ENCODE measurements around the gene RNASE7. TPM values are rescaled to one million over a fixed set of nuclear protein-coding genes. Genes with fewer than 3 reads are reported as not detected.

The RNASE7 gene
- total RNA-seq, 1 donor, result not detected

DNA sequence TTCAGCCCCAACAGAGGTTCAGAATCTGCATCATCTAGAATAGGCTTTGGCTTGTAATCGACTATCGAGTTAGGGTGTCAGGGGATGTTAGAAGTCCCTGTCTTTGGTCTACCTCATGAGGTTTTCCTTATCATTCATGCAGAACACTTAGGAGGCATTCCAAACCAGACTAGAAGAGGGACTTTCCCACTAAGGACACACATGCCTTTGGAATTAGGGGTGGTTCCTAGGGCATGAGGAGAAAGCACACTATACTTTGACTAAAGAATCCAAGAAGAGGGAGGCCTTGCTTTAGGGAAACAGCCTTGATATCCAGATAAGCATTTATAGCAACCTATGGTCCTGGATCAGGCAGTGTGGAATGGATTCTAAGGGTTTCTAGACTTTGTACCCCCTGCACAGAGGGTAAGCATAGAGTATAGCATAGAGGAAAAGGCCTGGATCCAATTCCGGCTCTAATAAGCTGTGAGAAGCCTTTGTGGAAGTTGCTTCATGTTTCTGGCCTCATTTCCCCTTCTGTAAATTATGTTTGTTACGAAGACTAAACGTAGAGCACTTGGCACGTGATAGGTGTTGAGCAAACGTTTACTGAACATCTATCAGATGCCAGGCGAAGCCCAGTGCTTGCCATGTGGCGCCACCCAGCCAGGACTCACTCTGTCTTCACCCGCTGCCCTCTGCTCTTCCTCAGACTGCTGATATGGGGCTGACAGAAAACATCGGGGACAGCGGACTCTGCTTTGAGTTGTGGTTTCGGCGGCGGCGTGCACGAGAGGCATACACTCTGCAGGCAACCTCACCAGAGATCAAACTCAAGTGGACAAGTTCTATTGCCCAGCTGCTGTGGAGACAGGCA is 43.1 kb downstream of the RNASE7 start:
- DNase-seq (ENCODE audit: low read depth in 2 of 3, low spot score in 2 of 3), result no peak

DNA sequence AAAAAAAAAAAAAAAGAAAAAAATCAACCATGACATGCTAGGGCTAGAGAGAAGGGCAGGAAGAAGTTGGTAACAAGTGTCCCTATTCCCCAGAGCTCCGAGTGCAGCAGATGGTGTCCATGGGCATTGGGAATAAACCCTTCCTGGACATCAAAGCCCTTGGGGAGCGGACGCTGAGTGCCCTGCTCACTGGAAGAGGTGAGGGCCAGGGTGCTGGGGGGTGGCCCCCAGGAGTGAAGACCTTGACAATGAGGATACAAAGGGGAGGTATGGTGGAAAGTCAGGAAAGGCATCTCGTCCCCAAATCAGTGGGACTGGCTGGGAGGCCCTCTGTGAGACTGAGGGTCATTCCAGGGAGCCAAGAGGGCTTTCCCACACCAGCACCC is 44.7 kb downstream of the RNASE7 start:
- no peak for DNase-seq (ENCODE audit: low read depth in 2 of 3, low spot score in 2 of 3)

DNA sequence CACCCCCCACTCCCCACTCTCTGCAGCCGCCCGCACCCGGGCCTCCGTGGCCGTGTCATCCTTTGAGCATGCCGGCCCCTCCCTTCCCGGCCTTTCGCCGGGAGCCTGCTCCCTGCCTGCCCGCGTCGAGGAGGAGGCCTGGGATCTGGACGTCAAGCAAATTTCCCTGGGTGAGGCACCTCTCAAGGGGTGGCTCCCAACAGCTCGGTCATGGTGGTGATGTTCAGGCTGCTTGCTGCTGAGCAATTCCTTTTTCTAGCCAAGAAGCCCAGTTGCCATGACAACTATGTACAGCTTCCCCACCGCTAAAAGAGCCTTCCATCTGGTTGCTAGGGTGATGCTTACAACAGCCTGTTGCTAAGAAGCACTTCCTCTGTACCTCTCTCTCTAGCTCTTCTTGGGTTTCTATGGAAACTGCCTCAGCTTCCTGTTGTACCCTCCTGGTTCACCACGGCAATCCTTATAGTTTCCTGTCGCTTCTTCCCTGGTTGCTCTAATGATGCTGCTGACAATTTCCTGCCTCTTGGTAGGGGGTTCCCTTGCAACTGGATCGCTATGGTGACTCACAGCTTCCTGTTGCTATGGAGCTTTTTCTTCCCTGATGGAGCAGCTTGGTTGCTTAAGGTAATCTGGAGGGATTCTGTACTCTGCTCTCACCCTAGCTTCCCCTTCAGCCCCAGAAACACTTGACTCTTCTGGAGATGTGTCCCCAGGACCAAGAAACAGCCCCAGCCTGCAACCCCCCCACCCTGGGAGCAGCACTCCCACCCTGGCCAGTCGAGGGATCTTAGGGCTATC is 45.3 kb downstream of the RNASE7 start:
- DNase-seq (ENCODE audit: low read depth in 2 of 3, low spot score in 2 of 3), result peak; percentile 76 to 96 (median 95)

DNA sequence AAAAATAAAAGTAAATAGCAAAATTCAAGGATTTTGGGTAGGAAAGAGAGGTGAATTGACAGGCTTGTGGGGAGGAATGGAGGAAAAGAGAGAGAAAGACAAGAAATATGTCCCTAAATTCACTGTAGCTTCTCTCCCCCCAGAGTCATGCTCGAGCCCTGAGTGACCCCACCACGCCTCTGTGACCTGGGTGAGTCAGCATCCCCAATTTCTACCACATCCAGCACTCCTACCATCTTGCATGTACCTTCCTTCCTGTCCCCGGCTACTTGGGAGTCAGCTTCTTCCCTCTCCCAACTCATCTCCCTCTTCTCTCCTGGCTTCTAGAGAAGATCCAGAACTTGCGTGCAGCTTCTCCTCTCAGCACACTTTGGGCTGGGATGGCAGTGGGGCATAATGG is 46.5 kb downstream of the RNASE7 start:
- no peak for DNase-seq (ENCODE audit: low read depth in 2 of 3, low spot score in 2 of 3)

DNA sequence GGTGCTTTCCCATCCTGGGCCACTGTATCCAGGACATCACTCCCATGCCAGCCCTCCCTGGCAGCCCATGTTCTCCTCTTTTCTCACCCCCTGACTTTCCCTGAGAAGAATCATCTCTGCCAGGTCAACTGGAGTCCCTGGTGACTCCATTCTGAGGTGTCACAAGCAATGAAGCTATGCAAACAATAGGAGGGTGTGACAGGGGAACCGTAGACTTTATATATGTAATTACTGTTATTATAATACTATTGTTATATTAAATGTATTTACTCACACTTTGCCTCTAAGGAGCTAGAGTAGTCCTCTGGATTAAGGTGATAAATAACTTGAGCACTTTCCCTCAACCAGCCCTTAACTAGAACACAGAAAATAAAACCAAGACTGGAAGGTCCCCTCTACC is 47.1 kb downstream of the RNASE7 start:
- DNase-seq (ENCODE audit: low read depth in 2 of 3, low spot score in 2 of 3), result no peak

DNA sequence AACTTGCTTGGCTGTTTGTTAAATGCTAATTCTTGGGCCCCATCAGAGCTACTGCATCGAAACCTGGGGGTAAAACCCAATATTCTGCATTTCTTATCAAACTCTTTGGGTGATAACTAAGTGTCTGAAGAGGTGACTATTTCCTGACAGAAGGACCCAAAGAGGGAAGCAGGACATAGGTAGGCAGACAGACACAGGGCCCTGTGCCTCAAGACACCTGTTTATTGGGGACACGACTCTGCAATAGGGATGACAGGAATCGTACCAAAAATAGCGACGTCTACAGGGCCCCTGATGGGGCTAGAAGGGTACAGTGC is 47.7 kb downstream of the RNASE7 start:
- DNase-seq (ENCODE audit: low read depth in 2 of 3, low spot score in 2 of 3), result no peak

DNA sequence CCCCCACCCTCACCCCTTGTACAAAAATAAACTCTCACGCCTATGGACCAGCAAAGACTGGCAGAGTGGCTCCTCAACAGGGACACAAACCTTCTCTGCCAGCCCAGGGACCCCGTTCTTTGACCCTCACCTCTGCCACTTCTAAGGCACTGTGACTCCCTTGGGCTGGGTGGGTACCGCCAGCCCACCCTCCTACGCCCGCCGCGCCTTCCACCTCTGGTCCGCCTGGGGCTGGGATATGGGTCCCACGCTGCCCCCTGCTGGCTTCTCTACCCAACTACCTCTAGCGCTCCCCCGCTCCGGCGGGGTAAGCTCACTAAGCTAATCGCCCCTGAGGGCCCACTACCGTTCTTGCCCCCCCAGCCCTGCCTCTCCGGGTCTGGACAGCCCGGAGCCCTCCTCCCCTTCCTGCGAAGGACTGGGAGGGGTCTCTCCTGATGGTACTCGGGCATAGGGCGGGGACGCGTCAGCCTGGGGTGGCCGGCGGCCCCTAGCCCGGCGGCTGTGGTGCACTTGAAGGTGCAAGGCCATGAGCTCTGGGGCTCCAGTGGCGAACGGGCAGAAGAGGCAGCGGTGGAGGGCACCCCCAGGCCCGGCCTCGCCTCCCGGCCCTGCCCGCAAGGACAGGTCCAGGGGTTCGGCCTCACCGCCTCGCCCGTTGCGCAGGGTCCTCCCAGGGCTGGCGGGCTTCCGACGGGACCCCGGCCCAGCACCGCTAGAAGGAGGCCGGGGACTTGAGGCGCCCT is 48.2 kb downstream of the RNASE7 start:
- DNase-seq (ENCODE audit: low read depth in 2 of 3, low spot score in 2 of 3), result peak in 1 of 3 donors; percentile 63

DNA sequence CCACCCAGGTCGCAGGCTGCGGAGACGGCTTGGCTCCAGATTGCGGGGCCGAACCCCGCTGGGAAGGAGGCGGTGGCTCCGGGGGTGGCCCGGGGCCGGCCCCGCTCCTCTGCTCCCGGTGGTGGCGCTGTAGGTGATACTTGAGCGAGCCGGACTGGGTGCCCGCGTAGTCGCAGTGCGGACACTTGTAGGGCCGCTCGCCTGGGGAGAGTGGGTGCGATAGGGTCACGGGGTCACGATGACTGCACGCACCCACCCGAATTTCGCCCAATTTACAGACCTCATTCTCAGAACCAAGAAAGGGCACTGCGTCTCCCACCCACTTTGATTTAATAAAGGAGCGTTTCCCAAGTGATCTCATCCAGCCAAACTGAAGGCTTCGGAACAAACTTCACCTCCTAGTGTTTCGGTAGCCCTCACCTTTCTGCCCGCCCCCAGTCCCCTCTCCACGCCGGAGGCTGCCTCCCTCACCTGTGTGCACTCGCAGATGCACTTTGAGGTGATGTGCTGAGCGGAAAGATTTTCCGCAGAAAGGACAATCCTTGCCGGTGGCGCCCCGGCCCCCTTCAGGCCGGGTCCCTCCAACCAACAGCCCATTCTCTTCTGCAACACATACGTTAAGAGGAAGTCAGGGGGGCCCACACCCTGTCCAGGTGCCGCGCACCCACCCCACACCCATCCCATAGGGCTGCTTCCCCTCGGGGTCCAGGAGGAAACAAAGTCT is 48.9 kb downstream of the RNASE7 start:
- no peak for DNase-seq (ENCODE audit: low read depth in 2 of 3, low spot score in 2 of 3)

DNA sequence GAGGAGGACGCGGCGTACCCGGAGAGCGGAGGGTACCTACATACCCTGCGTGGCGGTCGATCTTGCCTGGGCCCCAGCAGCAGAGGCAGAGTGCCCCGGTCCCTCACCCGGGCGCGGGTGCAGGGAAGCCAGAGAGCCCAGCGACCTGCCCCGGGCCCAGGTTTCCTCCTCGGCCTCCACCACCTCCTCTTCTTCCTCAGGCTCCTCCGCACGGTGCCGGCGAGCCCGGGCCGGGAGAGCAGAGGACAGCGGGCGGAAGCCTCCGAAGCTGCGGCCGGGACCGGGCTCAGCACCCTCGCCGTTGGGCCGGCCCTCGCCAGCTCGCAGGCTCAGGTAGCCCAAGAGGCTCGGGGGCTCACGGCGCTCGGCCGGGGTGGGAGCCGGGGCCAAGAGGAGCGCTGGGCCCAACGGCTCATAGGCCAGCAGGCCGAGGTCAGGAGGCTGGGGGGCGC is 49.7 kb downstream of the RNASE7 start:
- DNase-seq (ENCODE audit: low read depth in 2 of 3, low spot score in 2 of 3), result no peak

DNA sequence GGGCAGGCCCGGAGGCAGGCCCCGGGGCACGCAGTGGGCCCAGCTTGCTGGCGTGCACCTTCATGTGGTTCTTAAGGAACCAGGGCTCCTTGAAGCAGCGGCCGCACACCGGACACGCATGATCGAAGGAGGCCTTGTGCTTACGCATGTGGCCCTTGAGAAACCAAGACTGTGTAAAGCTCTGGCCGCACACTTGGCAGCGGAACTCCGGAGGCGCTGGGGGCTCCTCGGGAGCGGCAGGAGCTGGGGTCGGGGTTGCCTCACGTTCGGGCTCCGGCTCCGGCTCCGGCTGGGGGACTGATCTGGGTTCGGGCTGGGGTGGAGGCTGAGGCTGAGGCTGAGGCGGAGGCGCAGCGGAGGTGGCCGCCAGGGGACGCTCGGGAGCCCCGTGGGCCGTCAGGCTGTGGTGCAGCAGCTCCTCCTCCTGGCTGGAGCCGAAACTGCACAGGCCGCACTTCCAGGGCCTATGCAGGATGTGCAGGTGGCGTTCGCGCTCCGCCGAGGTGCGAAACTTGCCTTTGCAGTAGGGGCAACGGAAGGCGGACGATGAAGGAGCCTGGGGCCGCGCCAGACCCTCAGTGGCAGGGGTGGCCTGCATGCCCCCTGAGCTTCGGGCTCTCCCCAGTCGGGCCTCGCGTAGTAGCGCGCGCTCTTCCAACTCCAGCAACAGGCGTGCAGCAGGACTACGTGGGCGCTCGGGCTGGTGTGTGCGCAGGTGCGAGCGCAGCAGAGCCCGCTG is 50.3 kb downstream of the RNASE7 start:
- peak; percentile 78 to 96 (median 83) for DNase-seq (ENCODE audit: low read depth in 2 of 3, low spot score in 2 of 3)

DNA sequence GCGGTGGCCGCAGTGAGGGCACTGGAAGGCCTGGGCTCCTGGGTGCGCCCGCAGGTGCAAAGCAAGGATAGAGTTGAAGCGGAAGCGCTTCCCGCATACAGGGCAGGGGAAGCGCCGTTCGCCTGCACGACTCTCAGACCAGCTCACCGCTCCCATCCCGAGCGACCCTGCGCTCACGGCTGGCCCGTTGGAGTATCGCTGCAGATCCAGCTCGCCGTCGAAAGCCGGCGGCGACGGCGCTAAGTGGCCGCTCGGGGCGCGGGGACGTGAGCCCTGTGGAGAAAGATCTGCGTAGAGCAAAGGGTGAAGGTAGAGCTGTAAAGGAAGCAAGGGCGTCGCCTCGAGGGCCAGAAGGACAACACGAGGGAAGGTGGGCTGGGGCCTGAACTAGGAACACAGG is 50.9 kb downstream of the RNASE7 start:
- no peak for DNase-seq (ENCODE audit: low read depth in 2 of 3, low spot score in 2 of 3)

Other genes with a start within 250 kb of the RNASE7 start
- gene RNASE1, start 239.5 kb upstream of the RNASE7 start, total RNA-seq, result 1.3 TPM
- gene RNASE3, start 151.0 kb upstream of the RNASE7 start, total RNA-seq, result 3.0 TPM
- 11.6 TPM for gene RNASE2, start 86.9 kb upstream of the RNASE7 start, total RNA-seq
- 58.4 TPM for gene METTL17, start 52.4 kb upstream of the RNASE7 start, total RNA-seq
- not detected for gene SLC39A2, start 43.1 kb upstream of the RNASE7 start, total RNA-seq
- gene NDRG2, start 17.3 kb upstream of the RNASE7 start, total RNA-seq, result 21.8 TPM
- not detected for gene TPPP2, start 12.1 kb upstream of the RNASE7 start, total RNA-seq
- not detected for gene RNASE13, start 7.6 kb upstream of the RNASE7 start, total RNA-seq
- not detected for gene RNASE8, start 15.5 kb downstream of the RNASE7 start, total RNA-seq
- 35.5 TPM for gene ARHGEF40, start 27.9 kb downstream of the RNASE7 start, total RNA-seq
- 31.2 TPM for gene ZNF219, start 56.3 kb downstream of the RNASE7 start, total RNA-seq
- not detected for gene TMEM253, start 58.7 kb downstream of the RNASE7 start, total RNA-seq
- gene OR5AU1, start 113.7 kb downstream of the RNASE7 start, total RNA-seq, result under 0.01 TPM
- gene HNRNPC, start 227.1 kb downstream of the RNASE7 start, total RNA-seq, result 273 TPM
- under 0.01 TPM for gene RPGRIP1, start 237.7 kb downstream of the RNASE7 start, total RNA-seq